D721Med (cell line): ENCODE results near the gene TRMO.

ENCODE experiments used
- DNase-seq: peaks from one replicate; pipeline ENCODE4 v3.0.0; 2011; ENCODE audit warnings: low spot score; ENCODE audit not compliant: insufficient read length
- FAIRE-seq: peaks from 2 replicates; lab custom pipeline; 2011; peaks lifted over from hg19 to GRCh38; lab: Jason Lieb, UNC
- TF ChIP-seq, protein P1 (sequence below): IDR thresholded peaks from 2 replicates; pipeline ENCODE4 v1.5.1; 2012; ENCODE audit warnings: mild to moderate bottlenecking, control low read depth; ENCODE audit not compliant: insufficient read depth; ENCODE audit errors: missing control alignments

TRMO gene

DNA sequence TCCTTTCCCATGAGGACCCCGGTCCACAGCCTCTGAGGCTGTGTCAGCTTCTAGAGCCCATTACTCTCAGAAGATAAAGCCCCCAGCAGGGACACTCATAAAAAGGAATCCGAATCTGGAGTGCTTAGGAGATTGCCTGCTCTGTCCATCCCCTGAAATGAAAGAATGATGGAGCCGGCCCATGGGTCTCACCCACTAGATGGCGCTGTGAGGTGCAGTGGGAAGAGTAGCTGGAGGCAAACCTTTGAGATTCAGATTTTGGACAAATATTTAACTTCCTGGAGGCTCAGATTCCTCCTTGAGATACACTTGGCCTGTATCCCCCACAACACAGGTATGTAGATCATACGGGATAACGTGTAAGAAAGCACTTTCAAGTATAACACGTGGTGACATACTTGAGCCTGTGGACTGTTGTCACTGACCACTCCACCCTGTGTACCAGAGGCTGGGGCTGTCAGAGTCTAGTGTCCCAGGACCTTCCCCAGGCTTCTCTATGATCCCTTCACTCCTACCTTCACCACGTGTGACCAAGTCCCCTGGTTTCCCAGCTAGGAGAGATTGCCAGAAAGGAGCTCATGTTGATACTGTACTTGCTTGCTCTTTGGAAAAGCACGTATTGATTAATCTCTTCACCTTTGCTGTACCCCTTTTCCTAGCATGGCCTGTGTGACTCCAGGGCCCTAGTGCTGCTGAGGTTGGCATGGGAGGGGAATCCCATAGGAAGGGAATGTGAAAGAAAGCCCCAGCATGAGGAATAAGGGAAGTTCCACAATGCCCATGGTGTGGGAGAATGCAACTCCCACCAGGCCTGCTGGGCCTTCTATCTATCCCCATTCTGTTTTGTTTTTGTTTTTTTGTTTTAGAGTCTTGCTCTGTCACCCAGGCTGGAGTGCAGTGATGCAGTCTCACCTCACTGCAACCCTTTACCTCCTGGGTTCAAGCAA, 32.1 kb downstream of the TRMO start:
- TF ChIP-seq, protein P1, sequence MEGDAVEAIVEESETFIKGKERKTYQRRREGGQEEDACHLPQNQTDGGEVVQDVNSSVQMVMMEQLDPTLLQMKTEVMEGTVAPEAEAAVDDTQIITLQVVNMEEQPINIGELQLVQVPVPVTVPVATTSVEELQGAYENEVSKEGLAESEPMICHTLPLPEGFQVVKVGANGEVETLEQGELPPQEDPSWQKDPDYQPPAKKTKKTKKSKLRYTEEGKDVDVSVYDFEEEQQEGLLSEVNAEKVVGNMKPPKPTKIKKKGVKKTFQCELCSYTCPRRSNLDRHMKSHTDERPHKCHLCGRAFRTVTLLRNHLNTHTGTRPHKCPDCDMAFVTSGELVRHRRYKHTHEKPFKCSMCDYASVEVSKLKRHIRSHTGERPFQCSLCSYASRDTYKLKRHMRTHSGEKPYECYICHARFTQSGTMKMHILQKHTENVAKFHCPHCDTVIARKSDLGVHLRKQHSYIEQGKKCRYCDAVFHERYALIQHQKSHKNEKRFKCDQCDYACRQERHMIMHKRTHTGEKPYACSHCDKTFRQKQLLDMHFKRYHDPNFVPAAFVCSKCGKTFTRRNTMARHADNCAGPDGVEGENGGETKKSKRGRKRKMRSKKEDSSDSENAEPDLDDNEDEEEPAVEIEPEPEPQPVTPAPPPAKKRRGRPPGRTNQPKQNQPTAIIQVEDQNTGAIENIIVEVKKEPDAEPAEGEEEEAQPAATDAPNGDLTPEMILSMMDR = peak; percentile 52
- no peak for FAIRE-seq
- DNase-seq = no peak

DNA sequence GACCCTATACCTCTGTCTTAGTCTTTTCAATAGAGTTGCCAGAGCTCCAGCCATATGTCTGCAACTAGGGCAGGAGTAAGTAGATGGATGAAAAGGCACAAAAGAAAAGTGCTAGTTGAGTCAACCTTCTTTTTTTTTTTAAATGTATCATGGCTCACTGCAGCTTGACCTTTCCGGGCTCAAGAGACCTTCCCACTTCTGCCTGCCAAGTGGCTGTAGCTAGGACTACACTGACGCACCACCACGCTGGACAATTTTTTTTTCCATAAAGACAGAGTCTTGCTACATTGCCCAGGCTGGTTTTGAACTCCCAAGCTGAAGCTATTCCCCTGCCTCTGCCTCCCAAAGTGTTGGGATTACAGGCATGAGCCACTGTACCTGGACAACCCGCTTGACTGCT, 42.0 kb downstream of the TRMO start:
- TF ChIP-seq, protein P1 = no peak
- FAIRE-seq = no peak
- DNase-seq = no peak

DNA sequence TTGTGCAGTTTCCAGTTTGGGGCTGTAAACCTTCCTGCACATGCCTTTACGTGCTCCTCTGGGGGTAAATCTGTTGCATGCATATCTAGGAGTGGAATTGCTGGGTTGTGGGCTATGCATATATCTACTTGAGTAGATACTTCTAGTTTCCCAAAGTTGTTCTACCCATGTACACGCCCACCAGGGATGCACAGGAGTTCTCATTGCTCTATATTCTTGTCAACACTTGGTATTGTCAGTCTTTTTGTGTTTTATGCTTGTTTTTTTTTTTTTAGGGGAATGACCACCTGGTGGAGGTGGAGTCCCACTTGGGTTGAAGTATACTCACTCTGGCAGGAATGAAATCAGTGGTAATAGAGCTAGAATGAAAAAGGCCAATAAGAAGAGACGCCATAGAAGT, 46.2 kb downstream of the TRMO start:
- TF ChIP-seq, protein P1 = no peak
- DNase-seq (no peak), FAIRE-seq (no peak)

DNA sequence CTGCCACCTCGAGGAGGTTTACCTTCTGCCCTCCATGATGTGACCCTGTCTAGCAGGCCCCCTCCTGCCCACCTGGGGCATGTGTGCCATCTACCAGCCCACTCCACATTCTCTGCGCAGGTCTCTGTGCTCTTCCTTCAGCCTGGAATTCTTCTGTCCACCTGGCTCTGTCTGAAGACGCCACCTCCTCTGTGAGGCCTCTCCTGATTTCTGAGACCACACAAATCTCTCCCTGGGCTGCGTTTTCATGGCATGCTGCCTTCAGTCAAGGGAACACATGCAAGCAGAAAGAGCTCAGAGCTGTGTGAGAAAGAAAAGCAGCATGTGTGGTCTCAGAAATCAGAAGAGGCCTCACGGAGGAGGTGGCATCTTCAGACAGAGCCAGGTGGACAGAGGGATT, 47.2 kb downstream of the TRMO start:
- DNase-seq (no peak), FAIRE-seq (no peak)
- TF ChIP-seq, protein P1 = no peak

DNA sequence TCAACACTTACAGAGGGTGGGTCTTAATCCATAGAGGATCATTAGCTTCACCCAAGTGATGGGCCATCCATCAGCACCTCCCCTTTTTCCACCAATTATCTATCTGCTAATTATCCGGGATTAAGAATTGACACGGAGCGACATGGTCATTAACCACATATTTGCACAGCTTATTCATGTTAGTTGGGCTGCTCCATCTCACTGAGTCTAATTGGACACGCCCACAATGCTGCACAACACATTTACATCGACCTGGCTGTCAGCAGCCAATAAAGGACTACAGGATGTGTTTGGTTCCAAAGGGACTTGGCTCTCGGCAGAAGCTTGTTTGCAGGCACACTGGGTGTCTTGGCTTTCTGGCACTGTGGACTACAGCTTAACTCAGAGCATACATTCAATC, 47.7 kb downstream of the TRMO start:
- no peak for DNase-seq
- no peak for FAIRE-seq
- TF ChIP-seq, protein P1 = no peak

DNA sequence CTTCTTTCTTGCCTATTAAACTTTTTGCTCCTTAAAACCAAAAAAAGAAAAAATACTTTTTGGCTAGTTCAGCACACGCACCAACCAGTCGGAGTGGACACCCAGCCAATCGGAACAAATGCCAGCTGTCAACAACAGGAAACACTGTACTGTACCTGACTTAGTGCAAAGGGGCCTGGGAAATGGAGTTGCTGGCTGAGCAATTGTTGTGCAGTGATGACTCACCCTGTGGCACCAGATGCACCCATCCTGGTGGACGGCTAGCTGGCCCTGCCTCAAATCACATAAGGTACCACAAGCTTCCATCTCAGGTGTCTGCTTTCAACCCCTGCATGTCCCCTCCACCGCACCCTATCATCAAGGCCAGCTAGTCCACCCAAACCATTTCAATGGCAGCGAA, 48.4 kb downstream of the TRMO start:
- TF ChIP-seq, protein P1 = no peak
- no peak for FAIRE-seq

DNA sequence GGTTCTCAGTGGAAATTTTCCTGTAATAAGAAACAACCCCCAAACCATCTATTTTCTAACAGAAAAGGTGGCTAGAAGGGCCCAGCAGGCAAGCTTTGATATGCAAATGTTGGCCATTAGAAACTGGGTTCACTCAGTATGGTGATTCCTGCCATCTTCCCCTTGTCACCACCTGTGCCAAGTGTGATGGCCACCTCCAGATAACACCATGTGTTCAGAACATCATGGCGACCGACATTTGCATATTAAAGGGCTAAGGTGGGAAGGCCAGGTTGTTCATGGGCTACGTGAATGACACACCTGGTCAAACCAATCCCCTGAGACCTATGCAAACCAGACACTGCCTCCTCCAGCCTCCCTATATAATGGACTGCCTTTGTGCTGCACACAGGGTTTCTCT, 48.9 kb downstream of the TRMO start:
- DNase-seq = no peak
- no peak for FAIRE-seq
- TF ChIP-seq, protein P1 = no peak

More for the DNA sequence above, 48.4 kb downstream of the TRMO start:
- DNase-seq = no peak
